Spleen (tissue), 11 donors: ENCODE results near the gene LDHAL6A. TPM values are rescaled to one million over a fixed set of nuclear protein-coding genes. Genes with fewer than 3 reads are reported as not detected.

Source experiments
- DNase-seq: peaks from one replicate; pipeline ENCODE4 v3.0.0-alpha.2; 2020
- H3K27ac ChIP-seq, 8 donors: fragments of 200-600 bp; sonication (generic) in 7 of 8; 1 replicate in 4 of 8; 2 replicates in 4 of 8; pipeline versions ENCODE4 v1.5.0 to v1.8.0; 2016 to 2021; ENCODE audit warnings: inconsistent platforms in 4 of 8, mild to moderate bottlenecking in 4 of 8, moderate library complexity in 1 of 8
- H3K27me3 ChIP-seq, 7 donors: fragments of 200-600 bp; sonication (generic) in 6 of 7; replicated peaks in 1 of 7; 1 replicate in 4 of 7; 2 replicates in 3 of 7; pipeline versions ENCODE4 v1.5.0 to v1.8.0; 2016 to 2021; ENCODE audit warnings: inconsistent platforms in 3 of 7, mild to moderate bottlenecking in 1 of 7
- H3K36me3 ChIP-seq, 6 donors: fragments of 200-600 bp; sonication (generic) in 5 of 6; 1 replicate in 4 of 6; 2 replicates in 2 of 6; pipeline versions ENCODE4 v1.5.0 to v1.8.0; 2016 to 2021; ENCODE audit warnings: inconsistent platforms in 2 of 6
- H3K4me1 ChIP-seq, 6 donors: fragments of 200-600 bp; sonication (generic) in 5 of 6; 1 replicate in 3 of 6; 2 replicates in 3 of 6; pipeline versions ENCODE4 v1.5.0 to v1.8.0; 2016 to 2021; ENCODE audit warnings: inconsistent platforms in 3 of 6
- H3K4me3 ChIP-seq, 8 donors: fragments of 200-600 bp; sonication (generic) in 7 of 8; 1 replicate in 4 of 8; 2 replicates in 4 of 8; pipeline versions ENCODE4 v1.5.0 to v1.8.0; 2016 to 2021; ENCODE audit warnings: inconsistent platforms in 4 of 8, mild to moderate bottlenecking in 4 of 8, moderate library complexity in 2 of 8
- H3K9me3 ChIP-seq, 8 donors: fragments of 200-600 bp; sonication (generic) in 7 of 8; 1 replicate in 4 of 8; 2 replicates in 4 of 8; pipeline versions ENCODE4 v1.5.0 to v1.8.0; 2016 to 2021; ENCODE audit warnings: inconsistent platforms in 4 of 8
- CTCF ChIP-seq, 11 experiments: fragments of 200-600 bp in 7 of 11; fragments of 450-650 bp in 4 of 11; sonication (generic) in 4 of 11; IDR thresholded peaks in 8 of 11; conservative IDR thresholded peaks in 3 of 11; 1 replicate in 7 of 11; 2 replicates in 4 of 11; pipeline versions ENCODE4 v1.4.0 to v1.8.0; 2016 to 2021; ENCODE audit warnings: antibody characterized with exemption in 11 of 11, inconsistent platforms in 4 of 11, mild to moderate bottlenecking in 1 of 11
- POLR2A ChIP-seq, 3 donors: fragments of 450-650 bp; IDR thresholded peaks; one replicate each; pipeline ENCODE4 v1.5.1; 2017; ENCODE audit warnings: antibody characterized with exemption in 3 of 3, mild to moderate bottlenecking in 1 of 3
- POLR2AphosphoS5 ChIP-seq, 3 donors: sonication (generic); formaldehyde crosslinking; IDR thresholded peaks; one replicate each; pipeline ENCODE4 v1.5.1; 2017; ENCODE audit warnings: antibody characterized with exemption in 3 of 3
- WGBS, 5 donors: extraction: QIAGEN DNeasy Blood & Tissue Kit in 3 of 5; methylation state at CpG; one replicate each; pipeline versions ENCODE4 v1.1.5 to v1.1.7; 2013 to 2018; 5-methylcytosine and 5-hydroxymethylcytosine counted together
- intact Hi-C: fragments of 100-400 bp; cut with DNase I; formaldehyde crosslinking; loops from one replicate; pipeline ENCODE4 v1.15.0; 2023; ENCODE audit warnings: low total_unique reads
- polyA plus RNA-seq, 3 donors: library from polyadenylated mRNA; stranded (reverse); fragments of 200-250 nt; gene quantifications; one replicate each; pipeline ENCODE4 v1.2.1, GENCODE V29; 2013
- total RNA-seq, 7 donors: library from RNA; depleted of rRNA in 3 of 7; stranded (reverse); fragments of >200 nt in 3 of 7; fragmentation: NEBNext Ultra II Directional in 4 of 7; extraction: Animal tissue kit (Norgen Biotek cat#: 25700) in 4 of 7; gene quantifications; one replicate each; pipeline versions ENCODE4 v1.1.0 to v1.2.1, GENCODE V29; 2016 to 2021
- donor health status: healthy with polysubstance abuse.
- donor health status: DM: no; HTN: no; CAD: no; lungs with moderate emphysema.
- donor health status: DM: no; HTN: no; CAD: no.
- donor health status: Bipolar disorder and iron deficiency.
- donor health status: healthy.
- donor health status: DM: no; HTN: no; CAD: no.
- donor health status: DM: yes; HTN: yes; CAD: no.

The LDHAL6A gene
- total and polyA plus RNA-seq, 10 donors: 0.02 TPM; not detected in 9

- Histone ChIP-seq H3K4me1 (peaks cover 17 to 71% (median 39%) of the 10 kb centered on the region in 6 donors), H3K9me3 (no peaks in the 10 kb centered on the region), H3K27ac (no peak overlapping the region), H3K36me3 (peaks cover 0 to 57% (median 15%) of the 10 kb centered on the region in 6 donors), H3K27me3 (no peaks in the 10 kb centered on the region), H3K4me3 (no peak overlapping the region)
- no peak for DNase-seq
- intact Hi-C loops: no loop called here
- TF ChIP-seq POLR2AphosphoS5 (IDR thresholded peaks at IDR 0.05): no peak
- no peak for TF ChIP-seq POLR2A (IDR thresholded peaks at IDR 0.05)
- no peak for TF ChIP-seq CTCF (IDR thresholded peaks at IDR 0.05 in 8 of 11, conservative IDR thresholded peaks at IDR 0.05 in 3 of 11)
- 64 to 85% (median 81%) methylated on average over 4 of the region's 4 CpGs for WGBS, 5 donors
Observed at GRCh38 chr11:18522388-18522787, 66.7 kb downstream of the LDHAL6A start.

- intact Hi-C loops: no loop called here
- H3K36me3 ChIP-seq: peaks cover 0 to 50% (median 13%) of the 10 kb centered on the region in 6 donors
- H3K27me3 ChIP-seq: no peaks in the 10 kb centered on the region
- H3K27ac ChIP-seq: no peak overlapping the region
- no peaks in the 10 kb centered on the region for H3K9me3 ChIP-seq
- no peak overlapping the region for H3K4me3 ChIP-seq
- 90 to 96% (median 93%) methylated on average over 3 of the region's 3 CpGs for WGBS, 5 donors
- H3K4me1 ChIP-seq: peaks cover 17 to 78% (median 44%) of the 10 kb centered on the region in 6 donors
- TF ChIP-seq POLR2A (IDR thresholded peaks at IDR 0.05) (no peak), POLR2AphosphoS5 (IDR thresholded peaks at IDR 0.05) (no peak), CTCF (IDR thresholded peaks at IDR 0.05 in 8 of 11, conservative IDR thresholded peaks at IDR 0.05 in 3 of 11) (no peak)
- no peak for DNase-seq
Observed at GRCh38 chr11:18523084-18523483, 67.4 kb downstream of the LDHAL6A start.

GRCh38 chr11:18524248-18524647 lies 68.6 kb downstream of the LDHAL6A start:
- H3K4me3 ChIP-seq: no peak overlapping the region
- intact Hi-C loops: no loop called here
- peaks cover 0 to 39% (median 5%) of the 10 kb centered on the region in 6 donors for H3K36me3 ChIP-seq
- H3K27ac ChIP-seq: no peak overlapping the region
- peaks cover 17 to 76% (median 41%) of the 10 kb centered on the region in 6 donors for H3K4me1 ChIP-seq
- no peaks in the 10 kb centered on the region for H3K27me3 ChIP-seq
- DNase-seq: no peak
- H3K9me3 ChIP-seq: no peaks in the 10 kb centered on the region
- WGBS, 5 donors: 88 to 100% (median 96%) methylated on average over 1 of the region's 1 CpG
- TF ChIP-seq POLR2A (IDR thresholded peaks at IDR 0.05): no peak
- TF ChIP-seq POLR2AphosphoS5 (IDR thresholded peaks at IDR 0.05): no peak
- TF ChIP-seq CTCF (IDR thresholded peaks at IDR 0.05 in 8 of 11, conservative IDR thresholded peaks at IDR 0.05 in 3 of 11): no peak

GRCh38 chr11:18526130-18526520 lies 70.5 kb downstream of the LDHAL6A start:
- peaks cover 0 to 49% (median 5%) of the 10 kb centered on the region in 6 donors for H3K36me3 ChIP-seq
- intact Hi-C loops: no loop called here
- DNase-seq: no peak
- peak overlapping the region; percentile 49 to 86 (median 76) for H3K4me3 ChIP-seq
- WGBS, 5 donors: 0 to 1% (median 1%) methylated on average over 8 of the region's 8 CpGs
- no peaks in the 10 kb centered on the region for H3K9me3 ChIP-seq
- no peaks in the 10 kb centered on the region for H3K27me3 ChIP-seq
- TF ChIP-seq POLR2A (IDR thresholded peaks at IDR 0.05) (no peak), CTCF (IDR thresholded peaks at IDR 0.05 in 8 of 11, conservative IDR thresholded peaks at IDR 0.05 in 3 of 11) (no peak), POLR2AphosphoS5 (IDR thresholded peaks at IDR 0.05) (no peak)
- peaks cover 17 to 64% (median 41%) of the 10 kb centered on the region in 6 donors for H3K4me1 ChIP-seq
- peak overlapping the region; percentile 81 to 99 (median 98) for H3K27ac ChIP-seq
